M059J (cell line): ENCODE results near the gene NBEA. TPM values are rescaled to one million over a fixed set of nuclear protein-coding genes. Genes with fewer than 3 reads are reported as not detected.

ENCODE experiments used
- DNase-seq: peaks from one replicate; pipeline ENCODE4 v3.0.0-alpha.2; 2012; ENCODE audit warnings: low read depth
- total RNA-seq: library from RNA; depleted of rRNA; stranded (reverse); fragments of >200 nt; shearing (Covaris generic); gene quantifications from 2 replicates; pipeline ENCODE4 v1.2.3, GENCODE V29; 2014

NBEA gene
- total RNA-seq, 1 experiment from 2014 or later, result 6.4 TPM

GRCh38 chr13:35474496-35475211 is 532.6 kb downstream of the NBEA start:
- DNase-seq, result peak; percentile 26

DNA sequence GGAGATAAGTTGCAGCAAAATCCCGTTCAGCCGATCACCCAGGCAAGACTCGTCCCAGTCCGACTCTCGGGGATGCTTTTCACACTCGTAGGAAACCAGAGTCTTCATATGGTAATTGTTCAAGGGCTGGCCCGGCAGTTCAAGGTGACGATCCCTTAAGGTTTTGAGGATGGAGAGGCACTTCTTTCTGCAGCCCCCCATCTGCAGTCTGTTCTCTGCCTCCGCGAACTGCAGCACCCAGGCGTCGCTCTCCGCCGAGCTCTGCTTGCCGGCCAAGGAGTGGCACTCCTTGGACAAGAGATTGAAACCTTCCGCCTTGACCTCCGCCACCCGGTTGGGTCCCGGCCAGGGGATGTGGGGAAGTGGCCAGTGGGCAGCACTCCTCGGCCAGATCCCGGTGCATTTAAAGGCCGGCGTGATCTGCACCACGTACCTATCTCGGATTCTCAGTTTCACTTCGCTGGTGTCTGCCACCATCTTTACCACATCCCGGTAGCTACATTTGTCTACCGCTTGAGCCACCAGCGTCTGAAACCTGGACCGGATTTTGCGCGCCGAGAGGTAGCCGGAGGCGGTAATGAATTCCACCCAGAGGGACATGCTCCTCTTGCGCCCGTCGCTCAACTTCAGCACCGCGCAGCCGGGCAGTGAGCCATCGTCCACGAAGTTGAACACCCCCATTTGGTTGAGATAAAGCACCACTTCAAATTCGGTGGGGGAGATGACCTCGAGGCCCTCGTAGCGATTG is 533.3 kb downstream of the NBEA start:
- DNase-seq, result peak; percentile 73

DNA sequence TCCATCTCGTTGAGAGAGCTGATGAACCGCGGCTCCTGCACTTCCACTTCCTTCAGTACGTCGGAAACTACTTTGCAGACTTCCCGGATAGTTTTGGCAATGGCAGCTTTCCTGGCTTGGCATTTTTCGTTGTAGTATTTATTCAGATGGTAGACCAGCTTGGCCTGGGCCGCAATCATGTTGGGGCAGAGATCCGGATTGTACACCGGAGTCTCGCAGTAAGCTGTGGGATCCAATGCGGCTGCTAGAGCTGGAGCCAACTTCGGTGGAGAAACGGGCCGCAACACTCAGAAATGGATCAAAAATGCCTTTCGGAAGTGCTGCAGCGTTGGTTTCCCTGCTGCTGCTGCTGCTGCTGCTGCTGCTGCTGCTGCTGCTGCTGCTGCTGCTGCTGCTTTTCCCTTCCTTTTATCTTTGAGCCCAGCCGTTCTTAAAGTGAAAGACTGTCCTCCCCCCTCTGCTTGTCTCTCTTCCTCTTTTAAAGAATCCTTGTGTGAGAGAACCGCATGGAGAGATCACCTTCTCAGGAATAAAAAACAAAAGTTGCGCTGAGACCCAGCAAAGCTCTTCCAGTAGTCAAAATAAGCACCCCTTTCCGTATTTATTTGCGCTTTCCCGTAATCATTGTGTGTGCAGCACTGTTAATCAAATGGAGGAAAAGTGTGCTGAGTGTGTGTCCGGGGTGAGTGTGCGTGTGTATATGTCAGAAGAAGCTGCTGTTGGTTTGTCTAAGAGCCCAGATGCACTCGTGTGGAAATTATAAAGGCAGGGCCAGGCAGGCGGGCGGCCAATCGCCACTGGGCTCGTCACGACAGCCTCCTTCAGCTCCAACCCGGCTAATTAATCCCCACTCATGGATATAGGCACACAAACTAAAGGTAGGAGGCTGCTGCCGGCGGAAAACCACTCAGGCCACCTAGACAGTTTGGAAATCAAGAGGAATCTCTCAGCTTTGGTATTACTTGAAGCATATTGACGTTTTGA is 534.2 kb downstream of the NBEA start, which contains the start of gene MAB21L1:
TSS of gene MAB21L1 (minus strand) at position 730 of the 984 bp plus-strand sequence. CDS start at position 179, 551 bp downstream.
- DNase-seq, result peak; percentile 72

DNA sequence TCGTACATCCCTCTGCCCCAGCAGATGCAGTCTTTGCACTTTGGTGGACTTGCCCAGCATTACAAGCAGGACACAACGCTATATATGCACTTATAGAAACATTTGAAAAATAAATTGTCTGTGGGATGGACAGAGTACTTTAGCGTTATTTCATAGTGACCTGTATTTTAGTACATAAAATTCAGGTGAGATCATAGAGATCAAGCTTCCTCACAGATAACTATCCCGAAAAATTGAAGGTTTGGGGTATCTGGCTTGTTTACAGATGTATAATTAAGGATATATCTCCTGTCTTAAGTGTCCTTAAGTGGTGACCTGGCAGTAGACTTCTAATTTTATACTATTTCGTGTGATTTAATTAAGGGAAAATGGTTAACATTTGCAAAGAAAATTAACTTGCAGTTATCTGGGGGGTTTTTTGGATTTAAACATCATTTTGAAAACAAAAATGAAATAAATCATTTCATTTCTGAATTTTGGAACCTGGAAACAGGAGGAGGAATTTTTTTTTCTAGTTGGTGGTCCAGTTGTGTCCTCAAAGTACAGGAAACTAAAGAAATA is 535.4 kb downstream of the NBEA start:
- no peak for DNase-seq

DNA sequence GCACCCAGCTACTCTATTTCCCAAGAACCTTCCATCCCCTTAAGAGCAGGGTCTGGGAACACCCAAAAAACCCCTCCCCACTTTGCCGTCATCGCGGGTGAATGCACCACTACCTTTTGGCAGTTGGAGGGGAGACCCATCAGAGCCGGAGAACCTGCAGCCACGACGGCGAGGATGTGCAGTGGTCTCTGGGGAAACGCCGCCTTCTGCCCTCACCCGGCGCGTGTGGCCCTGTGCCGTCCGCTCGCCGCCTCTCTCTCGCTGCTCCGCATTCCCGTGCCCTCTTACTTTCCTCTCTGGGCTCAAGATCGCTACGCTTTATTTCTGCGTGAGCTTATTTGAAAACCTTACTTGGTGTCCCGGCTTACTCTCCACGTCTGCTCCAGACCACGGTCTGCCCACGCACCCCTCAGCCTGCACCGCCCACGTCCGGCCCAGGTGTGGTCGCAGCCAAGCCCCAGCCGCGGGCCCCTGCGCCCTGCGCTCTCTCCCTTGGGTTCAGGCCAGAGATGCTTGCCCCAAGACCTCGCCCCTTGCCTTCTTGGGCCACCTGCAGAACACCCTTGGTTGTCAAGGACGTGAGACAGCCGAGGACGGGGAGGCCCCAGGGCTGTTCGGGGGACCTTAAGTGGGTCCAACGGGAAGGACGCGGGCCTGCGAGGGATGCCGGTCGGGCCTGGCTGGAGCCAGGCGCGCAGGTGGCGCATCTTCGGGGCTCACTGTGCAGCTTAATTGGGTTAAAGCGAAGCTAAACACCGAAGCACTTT is 536.4 kb downstream of the NBEA start:
- DNase-seq, result no peak

GRCh38 chr13:35479038-35479492 is 537.0 kb downstream of the NBEA start:
- DNase-seq, result no peak

GRCh38 chr13:35479706-35480105 is 537.6 kb downstream of the NBEA start:
- no peak for DNase-seq

GRCh38 chr13:35480346-35480745 is 538.3 kb downstream of the NBEA start:
- no peak for DNase-seq

DNA sequence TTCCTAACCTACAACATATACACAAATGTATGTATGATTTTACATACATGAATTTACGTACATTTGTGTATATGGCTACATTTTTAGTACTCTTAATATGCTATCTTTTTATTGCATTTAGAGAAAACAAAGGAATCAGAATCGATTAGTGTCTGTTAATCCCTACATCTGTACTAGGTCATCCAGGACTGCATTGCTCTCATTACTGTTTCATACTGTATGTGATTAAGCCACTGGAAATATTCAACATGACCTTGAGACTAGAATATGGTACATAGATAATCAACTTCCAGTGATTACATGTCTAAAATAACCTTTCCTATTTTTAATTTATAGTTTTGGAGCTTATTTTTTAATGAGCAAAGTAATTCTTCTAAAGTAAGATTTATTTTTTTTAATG is 539.7 kb downstream of the NBEA start:
- DNase-seq, result no peak

DNA sequence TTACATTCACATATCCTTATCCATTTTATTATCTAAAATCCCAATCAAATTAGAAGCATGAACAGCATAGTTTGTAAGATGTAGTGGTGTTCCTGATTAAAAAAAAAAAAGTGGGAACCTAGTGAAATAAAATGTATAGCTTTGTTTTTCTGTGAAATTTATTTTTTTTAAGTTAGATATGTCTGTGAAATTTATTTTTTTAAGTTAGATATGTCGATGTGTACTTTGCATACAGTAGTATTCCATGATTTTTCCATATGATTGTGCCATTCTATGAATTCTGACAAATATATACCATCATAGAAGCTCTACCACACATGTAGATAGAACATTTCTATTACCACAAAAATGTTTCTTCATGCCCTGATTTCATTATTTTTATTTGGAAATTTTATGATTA is 540.5 kb downstream of the NBEA start:
- DNase-seq, result no peak

DNA sequence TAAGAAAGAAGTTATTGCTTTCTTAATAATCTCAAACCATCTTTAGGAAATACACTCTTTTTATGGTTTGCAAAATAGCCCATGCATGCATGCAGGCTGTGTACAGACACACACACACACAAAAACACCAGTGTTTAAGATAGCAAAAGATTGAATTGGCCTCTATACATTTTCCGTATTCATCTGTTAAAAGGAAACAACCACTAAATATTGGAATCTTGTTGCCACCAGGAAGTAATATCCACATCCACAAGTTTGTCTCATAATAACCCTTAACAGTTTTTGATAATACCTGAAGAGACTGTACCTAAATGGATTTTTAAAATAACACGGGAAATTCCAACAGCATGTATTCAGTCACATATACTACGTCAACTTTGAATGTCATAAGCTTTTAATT is 541.7 kb downstream of the NBEA start:
- no peak for DNase-seq

DNA sequence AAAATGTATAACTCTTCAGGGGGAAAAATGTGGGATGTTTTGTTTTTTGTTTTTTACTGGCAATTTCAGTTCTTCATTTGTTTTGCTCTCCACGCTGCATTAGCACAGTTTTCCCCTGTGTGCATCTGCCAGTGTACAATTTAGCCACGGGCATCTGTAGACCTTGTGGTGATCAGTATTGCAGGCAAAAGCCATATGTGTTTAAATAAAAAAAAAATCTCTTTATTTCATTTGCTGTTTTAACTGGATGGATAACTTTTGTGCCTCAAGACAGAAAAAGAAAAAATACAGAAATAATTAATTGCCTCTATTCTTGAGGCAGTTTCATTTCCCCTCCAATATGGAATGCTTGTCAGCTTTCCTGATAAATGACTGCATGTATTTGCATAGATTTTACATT is 542.3 kb downstream of the NBEA start:
- no peak for DNase-seq

DNA sequence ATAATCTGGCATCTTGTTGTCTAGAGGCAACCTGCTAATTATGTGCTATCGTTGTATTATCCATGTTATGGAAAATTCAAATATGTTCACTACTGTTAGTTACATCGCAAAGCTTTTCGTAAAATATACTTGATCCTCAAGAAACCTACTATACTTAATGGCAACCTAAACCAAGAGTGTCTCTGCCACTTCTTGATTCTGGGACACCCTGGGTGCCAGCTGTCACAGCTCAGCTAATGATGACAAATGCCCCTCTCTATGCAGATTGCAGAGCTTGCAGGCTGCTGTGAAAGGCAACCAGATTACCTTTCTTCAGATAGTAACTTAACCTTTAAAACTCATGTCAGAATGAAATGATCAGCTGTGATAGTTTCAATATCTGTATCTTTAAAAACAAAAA is 543.4 kb downstream of the NBEA start:
- no peak for DNase-seq

DNA sequence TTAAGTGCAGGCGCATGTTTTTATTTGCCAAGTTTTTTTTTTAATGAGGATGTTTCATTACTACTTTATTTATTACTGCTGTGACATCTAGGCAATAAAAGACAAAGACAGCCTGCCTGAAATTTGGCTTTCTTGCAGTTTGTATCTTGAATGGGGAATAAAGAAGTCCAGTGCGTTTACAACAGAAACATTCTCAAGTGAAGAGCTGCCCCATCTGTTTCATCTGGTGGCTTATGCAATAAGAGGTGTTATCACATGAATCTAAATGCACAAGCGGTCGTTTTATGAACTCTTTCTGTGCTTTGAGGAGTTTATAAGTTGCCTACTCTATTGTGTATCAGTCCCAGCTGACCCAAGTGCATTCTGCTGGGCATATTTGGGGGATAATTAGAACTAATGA is 547.0 kb downstream of the NBEA start:
- no peak for DNase-seq

GRCh38 chr13:35496006-35496405 is 553.9 kb downstream of the NBEA start:
- no peak for DNase-seq

DNA sequence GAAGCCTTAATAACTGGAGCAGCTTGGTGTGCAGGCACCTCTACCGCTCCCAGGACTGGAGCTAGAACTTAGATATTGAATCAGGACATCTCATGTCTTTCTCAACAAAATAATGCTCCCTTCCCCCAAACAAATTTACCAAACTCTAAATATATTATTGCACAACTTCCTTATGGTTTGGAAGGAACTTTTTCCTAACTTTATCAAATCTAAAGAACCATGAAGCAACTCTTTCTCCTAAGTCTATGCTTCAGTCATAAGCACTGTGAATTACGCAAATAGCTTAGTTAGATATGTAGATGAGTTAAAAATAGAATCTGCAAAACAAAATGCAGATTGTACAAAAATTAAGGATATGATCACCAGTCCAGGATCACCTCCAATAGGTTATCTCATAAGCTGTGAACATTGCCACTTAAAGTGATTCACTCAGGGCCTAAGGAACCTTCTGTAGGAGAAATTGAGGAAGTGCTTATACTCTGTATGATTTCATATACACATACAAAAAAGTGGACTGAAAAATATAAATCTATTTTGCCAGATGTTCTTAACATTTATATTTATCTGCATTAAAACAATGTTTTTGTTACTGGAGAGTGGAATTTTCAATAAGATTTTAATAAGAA is 554.8 kb downstream of the NBEA start:
- DNase-seq, result no peak

DNA sequence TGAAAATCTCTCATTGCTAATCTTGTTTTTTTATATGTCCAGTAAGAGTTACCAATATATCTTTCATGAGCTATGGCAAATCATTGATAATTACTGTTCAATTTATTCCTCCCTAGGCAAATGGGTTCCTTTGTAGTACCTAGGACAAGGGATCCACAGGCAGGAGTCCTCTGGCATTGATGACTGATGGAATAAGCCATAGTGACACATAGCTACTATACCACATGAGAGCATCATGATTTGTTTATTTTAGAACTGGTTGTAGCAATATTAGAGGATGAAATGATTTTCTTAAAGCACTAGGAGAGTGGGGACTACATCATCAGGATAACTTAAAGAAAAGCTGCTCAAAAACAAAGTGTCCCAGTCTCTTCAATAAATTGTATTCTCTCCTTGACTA is 556.2 kb downstream of the NBEA start:
- no peak for DNase-seq

GRCh38 chr13:35499196-35499662 is 557.2 kb downstream of the NBEA start:
- DNase-seq, result no peak

GRCh38 chr13:35499676-35500075 is 557.6 kb downstream of the NBEA start:
- DNase-seq, result no peak

DNA sequence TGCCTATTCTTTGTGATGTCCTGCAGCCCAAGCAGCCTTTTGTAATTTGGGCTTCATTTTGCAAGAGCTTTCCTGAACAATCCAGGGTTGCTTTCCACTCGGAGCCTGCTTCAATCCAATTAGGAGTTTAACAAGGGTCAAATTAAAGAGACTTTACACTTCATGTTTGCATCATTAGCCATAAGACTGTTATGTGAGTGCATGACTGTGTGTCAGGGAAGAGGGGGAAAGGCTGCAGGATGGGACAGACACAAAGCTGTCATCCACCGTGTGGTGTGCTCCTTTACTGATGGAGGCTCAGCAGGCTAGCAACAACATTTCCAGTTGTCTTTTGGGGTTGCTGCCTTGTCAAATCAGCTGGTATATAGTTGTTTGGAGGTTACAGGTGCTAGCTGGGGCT is 558.1 kb downstream of the NBEA start:
- no peak for DNase-seq
